DOHH2 (cell line): ENCODE measurements around the gene LIX1L.

Experiments used
- H3F3A ChIP-seq: fragments of 200-600 bp; sonication (generic), shearing (Covaris generic); 2 replicates; pipeline ENCODE4 v1.6.0; 2016; ENCODE audit warnings: antibody characterized with exemption, mild to moderate bottlenecking; ENCODE audit not compliant: control insufficient read depth, insufficient read depth
- H3K27ac ChIP-seq: fragments of 200-600 bp; sonication (generic); 2 replicates; pipeline ENCODE4 v1.5.1; 2014; ENCODE audit warnings: low read depth, mild to moderate bottlenecking, low read length, moderate library complexity
- H3K27me3 ChIP-seq: fragments of 200-600 bp; sonication (generic); 2 replicates; pipeline ENCODE4 v1.6.1; 2014; ENCODE audit warnings: mild to moderate bottlenecking, low read length, mixed read lengths; ENCODE audit not compliant: control insufficient read depth
- H3K36me3 ChIP-seq: fragments of 200-600 bp; sonication (generic); 2 replicates; pipeline ENCODE4 v1.6.1; 2014; ENCODE audit warnings: mild to moderate bottlenecking, low read length, moderate library complexity, mixed read lengths; ENCODE audit not compliant: control insufficient read depth
- H3K4me1 ChIP-seq: fragments of 200-600 bp; sonication (generic); 2 replicates; pipeline ENCODE4 v1.6.1; 2014; ENCODE audit warnings: mild to moderate bottlenecking, low read length, mixed read lengths; ENCODE audit not compliant: control insufficient read depth
- H3K4me2 ChIP-seq: fragments of 200-600 bp; sonication (generic); 2 replicates; pipeline ENCODE4 v1.6.0; 2014; ENCODE audit warnings: mild to moderate bottlenecking, low read length, moderate library complexity
- H3K4me3 ChIP-seq: fragments of 200-600 bp; sonication (generic); 2 replicates; pipeline ENCODE4 v1.5.1; 2014; ENCODE audit warnings: mild to moderate bottlenecking, low read length, mixed read lengths
- H3K79me2 ChIP-seq: fragments of 200-600 bp; sonication (generic); 2 replicates; pipeline ENCODE4 v1.6.1; 2014; ENCODE audit warnings: mild to moderate bottlenecking, low read length, mixed read lengths; ENCODE audit not compliant: control insufficient read depth
- H3K9me2 ChIP-seq: fragments of 200-600 bp; sonication (generic); replicated peaks from 2 replicates; pipeline ENCODE4 v1.6.1; 2014; ENCODE audit warnings: mild to moderate bottlenecking, low read length, mixed read lengths; ENCODE audit not compliant: control insufficient read depth
- H3K9me3 ChIP-seq: fragments of 200-600 bp; sonication (generic); 2 replicates; pipeline ENCODE4 v1.6.1; 2014; ENCODE audit warnings: antibody characterized with exemption, low read length, mixed read lengths; ENCODE audit not compliant: control insufficient read depth, insufficient read depth
- H4K20me1 ChIP-seq: fragments of 200-600 bp; sonication (generic); 2 replicates; pipeline ENCODE4 v1.6.0; 2014; ENCODE audit warnings: low read depth, mild to moderate bottlenecking, antibody characterized with exemption, low read length, moderate library complexity; ENCODE audit not compliant: control insufficient read depth, insufficient read depth
- EZH2phosphoT487 ChIP-seq: fragments of 200-600 bp; sonication (generic); IDR thresholded peaks from 2 replicates; pipeline ENCODE4 v1.6.1; 2017; ENCODE audit warnings: borderline replicate concordance, mild to moderate bottlenecking, antibody characterized with exemption, low read length, moderate library complexity, mixed read lengths
- TF ChIP-seq, protein P1 (sequence below): fragments of 200-600 bp; sonication (generic); IDR thresholded peaks from one replicate; pipeline ENCODE4 v1.5.1; 2014; ENCODE audit warnings: antibody characterized with exemption, mild to moderate bottlenecking, low read depth, low read length; ENCODE audit not compliant: poor library complexity, severe bottlenecking

Gene LIX1L

DNA sequence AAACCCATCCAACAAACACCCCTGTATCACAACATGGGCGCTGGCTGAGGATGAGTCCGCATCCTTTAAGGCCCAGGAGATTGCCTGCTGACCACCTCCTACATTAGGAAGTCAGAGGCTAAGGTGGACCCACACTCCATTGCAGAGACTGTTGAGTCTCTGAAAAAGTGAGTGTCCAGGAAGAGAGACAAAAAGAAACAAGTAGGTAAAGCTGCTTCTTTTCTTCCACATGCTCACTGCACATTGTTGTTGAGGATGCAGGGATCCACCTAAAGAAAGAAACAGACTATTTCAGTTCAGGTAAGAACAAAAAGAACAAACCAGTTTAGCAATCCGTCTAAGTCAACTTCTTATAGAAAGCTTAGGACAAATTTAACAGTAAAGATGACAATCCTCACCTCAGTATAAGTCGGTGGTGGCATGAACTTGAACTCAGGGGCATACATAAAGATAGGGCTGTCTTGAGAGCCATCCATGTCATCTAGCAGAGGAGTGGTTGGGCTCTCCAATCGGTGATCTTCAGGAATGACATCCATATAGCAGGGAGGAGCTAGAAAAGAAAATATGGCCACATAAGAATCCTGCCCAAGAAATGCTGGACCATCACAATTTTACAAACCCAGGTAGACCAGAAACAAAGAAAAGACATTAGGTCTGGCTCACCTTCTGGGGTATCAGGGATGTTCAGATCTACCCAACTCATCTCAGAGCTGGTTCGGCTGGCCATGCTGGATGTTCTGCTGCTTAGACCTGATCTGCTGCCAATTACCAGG is 36.0 kb upstream of the LIX1L start:
- Histone ChIP-seq H3K27me3 (no peaks in the 10 kb centered on the region), H4K20me1 (peaks cover 22% of the 10 kb centered on the region), H3K9me3 (no peaks in the 10 kb centered on the region), H3K4me1 (peaks cover 51% of the 10 kb centered on the region), H3K36me3 (peaks cover 43% of the 10 kb centered on the region), H3K9me2 (no peaks in the 10 kb centered on the region), H3K79me2 (peaks cover 32% of the 10 kb centered on the region), H3K4me3 (peak overlapping the region; percentile 91), H3K4me2 (peak overlapping the region; percentile 79), H3K27ac (no peak overlapping the region), H3F3A (peaks cover 67% of the 10 kb centered on the region)
- TF ChIP-seq, protein P1, sequence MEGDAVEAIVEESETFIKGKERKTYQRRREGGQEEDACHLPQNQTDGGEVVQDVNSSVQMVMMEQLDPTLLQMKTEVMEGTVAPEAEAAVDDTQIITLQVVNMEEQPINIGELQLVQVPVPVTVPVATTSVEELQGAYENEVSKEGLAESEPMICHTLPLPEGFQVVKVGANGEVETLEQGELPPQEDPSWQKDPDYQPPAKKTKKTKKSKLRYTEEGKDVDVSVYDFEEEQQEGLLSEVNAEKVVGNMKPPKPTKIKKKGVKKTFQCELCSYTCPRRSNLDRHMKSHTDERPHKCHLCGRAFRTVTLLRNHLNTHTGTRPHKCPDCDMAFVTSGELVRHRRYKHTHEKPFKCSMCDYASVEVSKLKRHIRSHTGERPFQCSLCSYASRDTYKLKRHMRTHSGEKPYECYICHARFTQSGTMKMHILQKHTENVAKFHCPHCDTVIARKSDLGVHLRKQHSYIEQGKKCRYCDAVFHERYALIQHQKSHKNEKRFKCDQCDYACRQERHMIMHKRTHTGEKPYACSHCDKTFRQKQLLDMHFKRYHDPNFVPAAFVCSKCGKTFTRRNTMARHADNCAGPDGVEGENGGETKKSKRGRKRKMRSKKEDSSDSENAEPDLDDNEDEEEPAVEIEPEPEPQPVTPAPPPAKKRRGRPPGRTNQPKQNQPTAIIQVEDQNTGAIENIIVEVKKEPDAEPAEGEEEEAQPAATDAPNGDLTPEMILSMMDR, result no peak
- TF ChIP-seq EZH2phosphoT487, result no peak

DNA sequence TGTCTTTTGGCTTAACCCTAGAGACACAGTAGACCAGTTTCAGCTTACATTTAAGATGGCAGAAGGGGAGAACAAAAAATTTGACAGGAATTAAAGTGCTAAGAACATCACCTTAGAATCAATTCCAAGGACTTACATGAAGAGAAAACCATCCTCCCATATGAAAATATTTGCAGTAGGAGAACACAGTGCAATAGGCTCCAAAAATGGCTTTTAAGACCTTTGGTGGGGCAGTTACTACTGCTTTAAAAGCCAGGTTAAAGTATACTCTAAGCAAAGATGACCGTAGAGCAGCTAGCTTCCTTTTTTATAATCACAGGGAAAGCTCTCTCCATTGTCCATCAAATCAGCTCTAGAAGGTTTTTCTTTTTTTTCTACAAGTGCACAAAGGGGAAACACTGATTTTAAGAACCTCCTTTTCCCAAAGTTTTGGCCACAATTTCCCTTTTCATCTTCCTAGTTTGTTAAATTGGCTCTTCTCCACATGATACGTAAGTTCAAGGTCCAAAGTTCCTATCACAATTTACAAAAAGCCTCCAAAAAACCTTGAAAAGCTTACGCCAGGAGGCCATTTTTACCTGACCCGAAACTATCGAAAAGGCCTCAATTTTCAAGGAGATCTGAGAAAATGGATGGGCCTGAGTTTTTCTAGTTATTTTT is 35.3 kb upstream of the LIX1L start:
- H3K4me2 ChIP-seq, result peak overlapping the region; percentile 79
- H3K79me2 ChIP-seq, result peaks cover 32% of the 10 kb centered on the region
- no peaks in the 10 kb centered on the region for H3K9me3 ChIP-seq
- no peak overlapping the region for H3K27ac ChIP-seq
- H3K4me3 ChIP-seq, result peak overlapping the region; percentile 91; the same call in 1 of the 2 replicates
- peaks cover 51% of the 10 kb centered on the region for H3K4me1 ChIP-seq
- no peaks in the 10 kb centered on the region for H3K27me3 ChIP-seq
- no peaks in the 10 kb centered on the region for H3K9me2 ChIP-seq
- H3K36me3 ChIP-seq, result peaks cover 43% of the 10 kb centered on the region
- no peak for TF ChIP-seq EZH2phosphoT487
- TF ChIP-seq, protein P1, result no peak
- peaks cover 22% of the 10 kb centered on the region for H4K20me1 ChIP-seq
- H3F3A ChIP-seq, result peaks cover 66% of the 10 kb centered on the region

DNA sequence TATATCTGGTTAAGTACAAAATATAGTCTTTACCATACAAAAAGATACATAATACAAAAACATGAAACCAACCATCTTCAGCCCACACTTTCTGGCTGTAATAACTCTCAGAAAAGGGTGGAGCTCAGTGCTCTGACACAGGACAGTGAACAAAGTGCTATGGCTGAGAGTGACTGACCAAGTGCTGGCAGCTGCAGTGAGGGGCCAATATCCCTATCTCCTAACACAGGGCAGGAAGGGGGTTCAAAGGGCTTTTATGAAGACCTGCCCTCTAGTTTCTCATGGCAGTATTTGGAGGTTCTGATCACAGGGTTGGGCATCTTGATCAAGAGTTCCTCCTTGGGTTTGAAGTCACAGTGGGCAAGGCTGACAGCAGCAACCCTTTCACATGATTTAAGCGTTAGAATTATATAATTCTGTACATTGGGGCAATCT is 34.7 kb upstream of the LIX1L start:
- peaks cover 61% of the 10 kb centered on the region for H3F3A ChIP-seq
- peaks cover 22% of the 10 kb centered on the region for H4K20me1 ChIP-seq
- H3K4me1 ChIP-seq, result peaks cover 51% of the 10 kb centered on the region
- H3K9me3 ChIP-seq, result no peaks in the 10 kb centered on the region
- no peak overlapping the region for H3K27ac ChIP-seq
- no peak overlapping the region for H3K4me3 ChIP-seq
- H3K27me3 ChIP-seq, result no peaks in the 10 kb centered on the region
- H3K9me2 ChIP-seq, result no peaks in the 10 kb centered on the region
- peaks cover 32% of the 10 kb centered on the region for H3K79me2 ChIP-seq
- peaks cover 43% of the 10 kb centered on the region for H3K36me3 ChIP-seq
- TF ChIP-seq EZH2phosphoT487, result no peak
- TF ChIP-seq, protein P1, result no peak
- H3K4me2 ChIP-seq, result peak overlapping the region; percentile 79; the same call in 1 of the 2 replicates
